NCI-H146 (cell line): ENCODE results near the gene ABCA5.
"Not testable (repeated sequence)": the region's sequence is repeated elsewhere in the genome, so short reads cannot be mapped to it uniquely, and the experiment has no call there.

ENCODE experiments used
- DNase-seq: peaks from one replicate; lab custom pipeline; 2025; lab: John Stamatoyannopoulos, UW

Gene ABCA5

DNA sequence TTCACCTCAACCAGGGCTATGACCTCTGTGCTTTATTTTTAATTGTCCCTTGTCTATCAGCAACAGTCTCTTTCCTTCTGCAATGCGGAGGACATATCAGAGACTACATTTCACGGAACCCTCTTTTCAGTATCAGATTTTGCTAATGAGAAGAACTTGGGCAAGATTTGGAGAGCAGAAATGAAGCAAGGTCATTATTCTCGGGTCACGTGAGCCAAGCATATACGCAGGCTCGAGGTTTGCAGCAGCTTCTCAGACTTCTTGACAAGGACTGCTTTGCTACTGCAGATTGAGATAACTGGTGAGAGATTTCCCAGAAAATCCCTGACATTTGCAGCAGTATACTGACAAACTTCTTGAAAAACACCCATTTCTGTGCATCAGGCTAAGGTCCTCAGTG lies 128.7 kb downstream of the ABCA5 start:
- DNase-seq: no peak

- DNase-seq: not testable (repeated sequence)
Observed at GRCh38 chr17:69196105-69196653, 130.8 kb downstream of the ABCA5 start.
